Measurements from ENCODE around the gene CTXN2. TPM values are rescaled to one million over a fixed set of nuclear protein-coding genes. Genes with fewer than 3 reads are reported as not detected.
A peak's percentile ranks its signal among the peaks of the same experiment; 100 is the strongest.

CTXN2 gene
- total and polyA plus RNA-seq, 2 of the 4 experiments (the other 2 are of a cell fraction), result not detected

GRCh38 chr15:48248414-48248813 is 56.9 kb downstream of the CTXN2 start:
- no peak overlapping the region for H3K14ac ChIP-seq (replicated peaks; ENCODE audit: low read depth, low read length)
- no peaks in the 10 kb centered on the region for H3K9me3 ChIP-seq (ENCODE audit: control insufficient read depth, insufficient read depth, low read length)
- H2BK120ac ChIP-seq (ENCODE audit: low read depth, low read length), result no peak overlapping the region
- H3K56ac ChIP-seq (ENCODE audit: extremely low read depth, insufficient read depth, low read length), result no peak overlapping the region
- ChIA-PET POLR2A (ENCODE audit: unreplicated experiment) (no interaction called here), CTCF (no interaction called here)
- no peaks in the 10 kb centered on the region for H3K4me1 ChIP-seq (ENCODE audit: control insufficient read depth, insufficient read depth, low read length)
- no peak overlapping the region for H3K4me2 ChIP-seq (ENCODE audit: low read depth, low read length)
- no peaks in the 10 kb centered on the region for H3K9me1 ChIP-seq (ENCODE audit: insufficient read depth, low read length)
- DNase-seq (no peak), ATAC-seq (ENCODE audit: low read depth) (no peak)
- H3K4me3 ChIP-seq (ENCODE audit: insufficient read depth, low read depth, low read length), result no peak overlapping the region
- in situ Hi-C loops (cut with MboI; ENCODE audit: low sequenced_read_pairs), result no loop called here
- H2BK5ac ChIP-seq (ENCODE audit: low read depth, low read length, poor library complexity, severe bottlenecking), result no peak overlapping the region
- no peak overlapping the region for H4K91ac ChIP-seq (ENCODE audit: insufficient read depth, low read depth, low read length)
- no peak overlapping the region for H4K5ac ChIP-seq (ENCODE audit: low read depth, low read length)
- H4K8ac ChIP-seq (ENCODE audit: low read depth in 2 of 2, low read length in 2 of 2), result no peak overlapping the region
- H3K23ac ChIP-seq (ENCODE audit: low read depth, low read length), result no peak overlapping the region
- H2BK15ac ChIP-seq (ENCODE audit: low read depth, low read length), result no peak overlapping the region
- 0 out of 2 replicates have a peak, but pooled peaks have one; percentile 8 for TF ChIP-seq CEBPB (IDR thresholded peaks at IDR 0.05; ENCODE audit: low read depth, low read length)
- no peak for TF ChIP-seq NFE2L2 (IDR thresholded peaks at IDR 0.05; ENCODE audit: low read depth, low read length)
- peaks cover 6% of the 10 kb centered on the region for H3K27me3 ChIP-seq (ENCODE audit: control insufficient read depth, insufficient read depth, low read length)
- no peaks in the 10 kb centered on the region for H3K79me1 ChIP-seq (ENCODE audit: low read depth in 1 of 2, low read length in 2 of 2)
- intact Hi-C loops (cut with micrococcal nuclease), result no loop called here
- no CpG with 5 or more reads among the region's 5 CpGs for WGBS, 2 experiments (ENCODE audit: extremely low coverage in 2 of 2, insufficient read length in 1 of 2)
- no peak overlapping the region for H2AFZ ChIP-seq (replicated peaks; ENCODE audit: low read length, poor library complexity)
- no peak overlapping the region for H3K27ac ChIP-seq (ENCODE audit: insufficient read depth, low read length)
- no peak overlapping the region for H2BK20ac ChIP-seq (ENCODE audit: low read depth, low read length)
- H2AK5ac ChIP-seq (ENCODE audit: low read depth, low read length), result no peak overlapping the region
- H3K9ac ChIP-seq (ENCODE audit: low read depth, low read length), result no peak overlapping the region
- H3K18ac ChIP-seq (ENCODE audit: low read depth, low read length), result no peak overlapping the region
- no peaks in the 10 kb centered on the region for H3K36me3 ChIP-seq (ENCODE audit: control insufficient read depth, insufficient read depth, low read length)
- H3K4ac ChIP-seq (ENCODE audit: low read depth, low read length), result no peak overlapping the region
- H4K20me1 ChIP-seq (ENCODE audit: insufficient read depth, low read length), result no peaks in the 10 kb centered on the region
- dilution Hi-C loops (cut with HindIII; ENCODE audit: low sequenced_read_pairs, unreplicated experiment), result no loop called here
- no peak overlapping the region for H2AK9ac ChIP-seq (replicated peaks; ENCODE audit: low read depth, low read length, poor library complexity)
- BruUV-seq (replicated peaks), result no TSS peak

Measured in IMR-90 (cell line).